Muscle layer of duodenum (tissue), 2 donors: Measurements from ENCODE around the gene UST.

Source experiments
- H3K27ac ChIP-seq: one replicate; pipeline ENCODE4 v1.7.0; 2013; ENCODE audit warnings: mild to moderate bottlenecking, low read length
- H3K27me3 ChIP-seq: one replicate; pipeline ENCODE4 v1.7.0; 2013; ENCODE audit warnings: low read depth, mild to moderate bottlenecking, control low read depth, low read length
- H3K36me3 ChIP-seq, 2 donors: one replicate each; pipeline ENCODE4 v1.7.0; 2013; ENCODE audit warnings: low read length in 2 of 2, control low read depth in 1 of 2, mild to moderate bottlenecking in 1 of 2; ENCODE audit not compliant: insufficient read depth in 2 of 2, control insufficient read depth in 1 of 2
- H3K4me1 ChIP-seq, 2 donors: one replicate each; pipeline ENCODE4 v1.7.0; 2013; ENCODE audit warnings: low read length in 2 of 2, mild to moderate bottlenecking in 2 of 2, control low read depth in 1 of 2, moderate library complexity in 1 of 2; ENCODE audit not compliant: insufficient read depth in 2 of 2, control insufficient read depth in 1 of 2
- H3K4me3 ChIP-seq, 2 donors: one replicate each; pipeline ENCODE4 v1.7.0; 2013; ENCODE audit warnings: low read length in 2 of 2, low read depth in 1 of 2, mild to moderate bottlenecking in 1 of 2
- H3K9me3 ChIP-seq, 2 donors: one replicate each; pipeline ENCODE4 v1.7.0; 2013; ENCODE audit warnings: low read length in 2 of 2, control low read depth in 1 of 2, mild to moderate bottlenecking in 1 of 2; ENCODE audit not compliant: control insufficient read depth in 1 of 2
- donor health status: healthy.

Gene UST

DNA sequence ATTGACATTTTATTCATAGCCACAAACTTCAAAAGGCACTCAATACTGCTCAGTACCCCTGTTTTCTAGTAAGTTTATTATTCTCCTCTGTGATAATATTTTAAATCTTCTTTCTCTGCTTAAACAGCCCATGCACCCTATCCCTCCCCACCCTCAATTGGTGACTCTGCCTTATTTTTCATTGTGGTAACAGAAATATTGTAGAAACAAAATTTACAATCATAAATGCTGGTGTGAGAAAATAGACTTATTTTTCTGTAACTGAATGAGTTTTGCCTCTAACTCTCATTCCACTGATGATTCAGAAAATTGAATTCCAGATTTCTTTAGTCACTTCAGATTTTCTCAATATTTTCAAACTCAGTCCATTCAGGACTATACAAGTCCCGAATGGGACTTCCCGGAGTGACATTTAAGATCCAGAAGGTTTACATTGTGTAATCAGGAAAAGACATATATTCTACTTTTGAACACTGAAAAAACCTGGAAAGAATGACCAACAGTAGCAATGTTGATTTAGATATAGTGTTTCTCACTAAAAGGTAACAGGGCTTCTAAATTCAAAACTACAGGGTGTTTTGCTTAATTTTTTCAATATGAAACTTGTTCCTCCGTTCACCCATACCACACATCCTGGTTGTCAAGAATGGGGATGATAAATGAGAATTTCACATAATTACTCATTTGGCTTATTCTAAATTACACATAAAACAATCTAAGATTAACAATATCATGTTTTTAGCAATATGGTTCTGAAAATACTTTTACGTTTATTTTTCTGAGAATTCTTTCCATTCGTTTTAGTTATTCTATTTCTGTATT is 34.8 kb upstream of the UST start:
- no peaks in the 10 kb centered on the region for H3K27me3 ChIP-seq
- H3K4me1 ChIP-seq = peaks cover 0 to 5% of the 10 kb centered on the region in 2 donors
- H3K36me3 ChIP-seq = no peaks in the 10 kb centered on the region
- H3K9me3 ChIP-seq = peaks cover 0 to 4% of the 10 kb centered on the region in 2 donors
- no peak overlapping the region for H3K27ac ChIP-seq
- H3K4me3 ChIP-seq = no peak overlapping the region

GRCh38 chr6:148713033-148713738 is 33.6 kb upstream of the UST start:
- no peaks in the 10 kb centered on the region for H3K27me3 ChIP-seq
- no peak overlapping the region for H3K27ac ChIP-seq
- no peak overlapping the region for H3K4me3 ChIP-seq
- peaks cover 0 to 4% of the 10 kb centered on the region in 2 donors for H3K9me3 ChIP-seq
- peaks cover 0 to 5% of the 10 kb centered on the region in 2 donors for H3K4me1 ChIP-seq
- H3K36me3 ChIP-seq = no peaks in the 10 kb centered on the region

DNA sequence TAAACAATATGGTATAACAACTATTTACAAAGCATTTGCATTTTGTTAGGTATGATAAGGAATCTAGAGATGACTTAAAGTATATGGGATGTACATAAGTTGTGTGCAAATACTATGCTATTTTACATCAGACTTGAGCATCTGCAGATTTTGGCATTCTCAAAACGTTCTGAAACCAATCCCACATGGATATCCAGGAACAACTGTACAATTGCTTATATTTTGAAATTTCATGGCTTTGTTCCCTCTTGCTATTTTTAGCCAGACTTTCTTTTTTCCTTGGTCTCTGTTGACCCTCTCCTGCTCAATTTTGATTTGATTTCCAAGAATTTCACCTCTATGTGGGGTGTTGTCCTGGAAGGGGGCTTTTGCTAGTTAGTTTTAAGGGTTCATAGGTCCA is 32.9 kb upstream of the UST start:
- Histone ChIP-seq H3K4me3 (no peak overlapping the region), H3K9me3 (peaks cover 0 to 4% of the 10 kb centered on the region in 2 donors), H3K27me3 (no peaks in the 10 kb centered on the region), H3K4me1 (peaks cover 0 to 5% of the 10 kb centered on the region in 2 donors), H3K27ac (no peak overlapping the region), H3K36me3 (no peaks in the 10 kb centered on the region)

- Histone ChIP-seq H3K27ac (no peak overlapping the region), H3K4me1 (no peaks in the 10 kb centered on the region), H3K36me3 (no peaks in the 10 kb centered on the region), H3K4me3 (no peak overlapping the region), H3K27me3 (no peaks in the 10 kb centered on the region), H3K9me3 (peaks cover 0 to 4% of the 10 kb centered on the region in 2 donors)
Observed at GRCh38 chr6:148716811-148717210, 30.0 kb upstream of the UST start.

DNA sequence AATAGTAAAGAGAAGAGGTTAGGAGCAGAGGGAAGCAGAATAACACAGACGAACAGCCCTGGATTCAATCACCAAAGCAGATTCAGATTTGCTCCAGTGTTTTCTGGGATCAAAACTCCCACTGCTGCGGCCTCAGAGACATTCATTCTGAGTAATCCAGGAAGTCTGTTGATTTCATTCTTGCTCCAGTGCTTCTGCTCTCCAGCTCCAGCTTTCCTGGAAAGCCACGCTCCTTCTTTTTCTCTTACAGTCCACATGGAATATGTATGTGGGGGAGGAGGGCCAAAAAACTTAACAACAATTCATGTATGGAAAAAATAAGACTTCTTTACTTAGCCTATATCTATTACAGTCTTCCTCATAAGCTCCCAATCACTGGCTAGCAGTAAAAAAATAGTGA is 26.4 kb upstream of the UST start:
- Histone ChIP-seq H3K27me3 (no peaks in the 10 kb centered on the region), H3K27ac (no peak overlapping the region), H3K36me3 (no peaks in the 10 kb centered on the region), H3K4me3 (no peak overlapping the region), H3K9me3 (no peaks in the 10 kb centered on the region), H3K4me1 (no peaks in the 10 kb centered on the region)

- no peak overlapping the region for H3K4me3 ChIP-seq
- H3K4me1 ChIP-seq = no peaks in the 10 kb centered on the region
- no peaks in the 10 kb centered on the region for H3K36me3 ChIP-seq
- H3K9me3 ChIP-seq = no peaks in the 10 kb centered on the region
- H3K27ac ChIP-seq = no peak overlapping the region
- no peaks in the 10 kb centered on the region for H3K27me3 ChIP-seq
Observed at GRCh38 chr6:148720897-148721296, 25.9 kb upstream of the UST start.

DNA sequence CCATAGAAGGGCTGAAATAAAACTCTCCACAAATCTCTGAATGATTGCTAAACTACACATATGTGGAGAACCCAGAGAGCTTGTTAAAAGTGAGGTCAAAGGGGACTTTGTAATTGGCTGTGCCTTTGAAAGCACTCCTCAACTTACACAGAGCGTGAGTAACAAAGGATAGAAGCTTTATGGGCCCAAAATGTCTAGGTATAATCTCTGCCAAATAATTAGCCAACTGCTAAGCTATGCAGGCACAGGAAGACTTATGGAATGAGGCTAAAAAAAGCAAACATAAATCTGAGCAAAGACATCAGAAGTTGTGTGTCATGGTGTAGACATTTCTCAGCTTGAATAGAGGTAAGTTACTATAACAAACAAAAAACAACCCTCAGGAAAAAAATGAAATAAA is 23.3 kb upstream of the UST start:
- Histone ChIP-seq H3K27me3 (no peaks in the 10 kb centered on the region), H3K9me3 (peaks cover 0 to 6% of the 10 kb centered on the region in 2 donors), H3K36me3 (no peaks in the 10 kb centered on the region), H3K27ac (no peak overlapping the region), H3K4me3 (no peak overlapping the region), H3K4me1 (no peaks in the 10 kb centered on the region)

GRCh38 chr6:148724428-148724827 is 22.4 kb upstream of the UST start:
- H3K9me3 ChIP-seq = peaks cover 0 to 6% of the 10 kb centered on the region in 2 donors
- no peaks in the 10 kb centered on the region for H3K4me1 ChIP-seq
- no peaks in the 10 kb centered on the region for H3K36me3 ChIP-seq
- H3K27me3 ChIP-seq = no peaks in the 10 kb centered on the region
- H3K4me3 ChIP-seq = no peak overlapping the region
- no peak overlapping the region for H3K27ac ChIP-seq

GRCh38 chr6:148727104-148727503 is 19.7 kb upstream of the UST start:
- no peak overlapping the region for H3K4me3 ChIP-seq
- H3K36me3 ChIP-seq = no peaks in the 10 kb centered on the region
- H3K4me1 ChIP-seq = no peaks in the 10 kb centered on the region
- H3K27ac ChIP-seq = no peak overlapping the region
- no peaks in the 10 kb centered on the region for H3K27me3 ChIP-seq
- H3K9me3 ChIP-seq = peaks cover 0 to 6% of the 10 kb centered on the region in 2 donors

DNA sequence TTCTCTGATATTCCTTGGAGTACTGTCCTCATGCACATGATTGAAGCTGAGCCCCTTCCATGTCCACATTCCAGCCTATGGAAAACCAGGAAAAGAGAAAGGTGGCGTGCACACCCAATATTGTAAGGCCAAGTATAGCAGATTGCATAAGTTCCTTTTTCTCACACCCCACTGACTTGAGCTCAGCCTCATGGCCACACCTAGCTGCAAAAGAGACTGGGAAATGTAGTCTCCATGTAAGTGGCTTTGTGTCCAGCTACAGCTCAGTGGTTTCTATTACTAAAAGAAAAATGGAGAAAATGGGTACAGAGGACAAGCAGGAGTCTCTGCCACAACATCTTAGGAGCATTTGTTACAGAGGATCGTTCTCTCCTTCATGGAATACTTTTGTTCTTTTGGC is 10.8 kb upstream of the UST start:
- Histone ChIP-seq H3K9me3 (no peaks in the 10 kb centered on the region), H3K27ac (no peak overlapping the region), H3K4me3 (no peak overlapping the region), H3K27me3 (no peaks in the 10 kb centered on the region), H3K36me3 (no peaks in the 10 kb centered on the region), H3K4me1 (no peaks in the 10 kb centered on the region)

GRCh38 chr6:148736774-148737412 is 9.9 kb upstream of the UST start:
- no peak overlapping the region for H3K4me3 ChIP-seq
- no peaks in the 10 kb centered on the region for H3K4me1 ChIP-seq
- no peak overlapping the region for H3K27ac ChIP-seq
- no peaks in the 10 kb centered on the region for H3K27me3 ChIP-seq
- H3K36me3 ChIP-seq = no peaks in the 10 kb centered on the region
- H3K9me3 ChIP-seq = no peaks in the 10 kb centered on the region
